Kidney glomerular epithelial cell (primary cell): ENCODE results near the gene CD2.

Experiments
- DNase-seq: peaks from one replicate; lab custom pipeline; 2025; lab: John Stamatoyannopoulos, UW

Gene CD2

GRCh38 chr1:116754198-116754977 is at the start of gene CD2:
CD2 (plus strand) TSS chr1:116754430; CDS start chr1:116754493, 63 bp downstream.
- no peak for DNase-seq

- DNase-seq: no peak
Measured at GRCh38 chr1:116706123-116706522, 48.1 kb upstream of the CD2 start.

- no peak for DNase-seq
Measured at GRCh38 chr1:116706841-116707240, 47.4 kb upstream of the CD2 start.

DNA sequence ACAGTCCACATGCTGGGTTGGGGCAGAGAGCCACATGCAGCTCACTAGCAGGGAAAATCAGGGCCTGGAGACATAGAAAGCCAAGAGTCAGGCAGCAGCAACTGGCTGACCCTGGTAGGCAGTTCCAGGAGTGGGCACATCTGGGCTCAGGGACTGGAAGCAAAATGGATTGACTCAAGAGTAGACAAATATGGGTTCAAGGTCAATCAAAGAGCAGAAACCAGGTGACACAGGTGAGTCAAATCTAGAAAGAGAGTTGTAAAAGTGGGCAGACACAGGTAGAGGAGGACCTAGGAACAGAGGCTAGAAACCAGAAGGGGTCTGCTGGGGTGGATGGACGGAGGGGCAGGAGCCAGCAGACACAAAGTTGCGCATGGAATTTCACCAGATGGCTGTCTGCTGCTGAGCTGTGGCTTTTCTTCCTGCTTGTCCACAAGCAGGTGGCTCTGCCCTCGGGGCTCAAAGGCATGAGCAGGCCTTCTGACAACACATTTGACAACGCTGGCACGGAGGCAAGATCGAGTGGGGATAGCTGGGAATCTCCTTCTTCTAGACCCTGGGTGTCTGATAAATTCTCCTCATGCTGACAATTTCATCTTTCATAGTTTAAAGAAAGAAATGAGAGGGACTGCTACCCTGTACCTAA is 45.9 kb upstream of the CD2 start:
- no peak for DNase-seq

DNA sequence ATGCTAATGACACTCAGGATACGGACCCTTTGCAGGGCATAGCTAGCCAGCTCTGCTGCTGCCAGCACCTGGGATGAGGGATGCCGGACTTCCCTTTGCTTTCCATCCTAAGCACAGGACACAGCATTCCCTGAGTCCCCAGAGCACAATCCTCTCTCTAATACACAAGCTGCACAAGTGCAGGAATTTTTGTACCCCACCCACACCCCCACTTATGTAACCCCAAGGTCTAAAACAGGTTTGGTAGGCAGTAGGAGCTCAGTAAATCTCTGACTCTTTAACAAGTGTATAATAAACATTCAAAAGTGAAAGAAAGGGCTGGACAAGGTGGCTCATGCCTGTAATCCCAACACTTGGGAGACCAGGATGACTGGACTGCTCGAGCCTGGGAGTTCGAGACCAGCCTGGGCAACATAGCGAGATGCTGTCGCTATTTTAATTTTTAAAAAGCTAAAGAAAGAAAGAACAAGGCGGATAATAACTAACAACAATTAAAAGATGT is 44.5 kb upstream of the CD2 start:
- DNase-seq: no peak

- DNase-seq: no peak
Measured at GRCh38 chr1:116710420-116711262, 43.6 kb upstream of the CD2 start.

DNA sequence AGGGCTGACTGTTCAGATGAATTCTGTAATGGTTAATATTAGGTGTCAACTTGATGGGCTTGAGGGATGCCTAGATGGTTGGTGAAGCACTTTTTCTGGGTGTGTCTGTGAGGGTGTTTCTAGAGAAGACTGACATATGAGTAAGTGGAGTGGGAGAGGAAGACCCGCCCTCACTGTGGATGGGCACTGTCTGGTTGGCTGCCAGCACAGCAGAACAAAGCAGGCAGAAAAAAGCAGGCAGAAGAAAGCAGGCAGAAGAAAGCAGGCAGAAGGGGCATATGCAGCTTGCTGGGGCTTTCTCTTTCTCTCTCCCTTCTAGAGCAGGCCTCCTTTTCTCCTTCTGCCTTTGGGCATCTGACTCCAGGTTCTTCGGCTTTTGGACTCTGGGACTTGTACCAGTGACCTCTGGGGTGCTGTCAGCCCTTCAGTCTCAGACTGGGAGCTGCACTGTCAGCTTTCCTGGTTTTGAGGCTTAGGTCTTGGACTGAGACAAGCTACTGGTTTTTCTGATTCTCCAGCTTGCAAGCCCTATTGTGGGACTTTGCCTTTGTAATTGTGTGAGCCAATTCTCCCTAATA is 42.9 kb upstream of the CD2 start:
- peak; percentile 29 for DNase-seq

GRCh38 chr1:116712510-116712909 is 41.7 kb upstream of the CD2 start:
- DNase-seq: no peak

DNA sequence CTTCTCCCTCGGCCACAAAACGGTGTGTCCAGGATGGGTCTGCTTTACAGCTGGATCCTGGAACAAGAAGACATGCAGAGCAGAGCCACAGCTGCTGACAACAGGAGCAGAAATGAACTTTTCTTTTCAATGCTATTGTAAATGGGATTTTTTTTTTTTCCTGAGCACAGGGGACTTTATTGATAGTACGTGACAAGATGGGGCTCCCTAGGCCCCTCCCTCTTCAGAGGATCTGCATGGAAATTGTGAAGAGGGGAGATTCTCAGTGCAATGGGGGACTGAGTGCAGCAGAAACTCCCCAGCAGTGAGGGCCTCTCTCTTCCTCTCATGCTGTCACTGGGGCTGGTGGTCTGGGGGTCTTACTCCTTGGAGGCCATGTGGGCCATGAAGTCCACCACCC is 40.8 kb upstream of the CD2 start:
- DNase-seq: no peak

DNA sequence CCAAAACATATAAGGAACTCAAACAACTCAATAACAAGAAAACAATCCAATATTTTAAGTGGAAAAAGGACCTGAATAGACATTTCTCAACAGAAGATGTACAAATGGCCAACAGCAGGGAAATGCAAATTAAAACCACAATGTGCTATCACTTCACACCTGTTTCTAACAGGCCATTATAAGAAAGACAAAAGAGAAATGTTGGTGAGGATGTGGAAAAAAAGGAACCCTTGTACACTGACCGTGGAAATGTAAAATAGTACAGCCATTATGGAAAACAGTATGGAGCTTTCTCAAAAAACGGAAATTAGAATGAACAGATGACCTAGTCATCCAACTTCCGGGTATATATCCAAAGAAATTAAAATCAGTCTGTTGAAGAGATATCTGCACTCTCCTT is 37.8 kb upstream of the CD2 start:
- DNase-seq: no peak

DNA sequence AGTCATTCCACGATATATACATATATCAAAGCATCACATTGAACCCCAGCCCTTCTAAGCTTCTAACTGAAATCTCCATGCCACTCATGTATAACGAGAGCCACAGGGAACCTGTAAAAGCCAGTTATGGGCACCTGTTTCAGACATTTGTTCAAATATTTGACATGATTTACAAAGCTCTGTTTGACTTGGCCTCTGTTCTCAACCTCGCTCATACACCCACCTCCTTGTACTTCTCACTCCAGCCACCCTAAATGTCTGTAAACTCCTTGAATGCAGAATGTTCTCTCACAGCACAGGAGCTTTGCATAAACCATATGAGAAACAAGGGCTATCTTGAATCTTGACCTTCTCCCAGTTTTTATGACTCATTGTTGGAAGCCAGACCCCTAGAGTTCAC is 36.9 kb upstream of the CD2 start:
- DNase-seq: no peak

DNA sequence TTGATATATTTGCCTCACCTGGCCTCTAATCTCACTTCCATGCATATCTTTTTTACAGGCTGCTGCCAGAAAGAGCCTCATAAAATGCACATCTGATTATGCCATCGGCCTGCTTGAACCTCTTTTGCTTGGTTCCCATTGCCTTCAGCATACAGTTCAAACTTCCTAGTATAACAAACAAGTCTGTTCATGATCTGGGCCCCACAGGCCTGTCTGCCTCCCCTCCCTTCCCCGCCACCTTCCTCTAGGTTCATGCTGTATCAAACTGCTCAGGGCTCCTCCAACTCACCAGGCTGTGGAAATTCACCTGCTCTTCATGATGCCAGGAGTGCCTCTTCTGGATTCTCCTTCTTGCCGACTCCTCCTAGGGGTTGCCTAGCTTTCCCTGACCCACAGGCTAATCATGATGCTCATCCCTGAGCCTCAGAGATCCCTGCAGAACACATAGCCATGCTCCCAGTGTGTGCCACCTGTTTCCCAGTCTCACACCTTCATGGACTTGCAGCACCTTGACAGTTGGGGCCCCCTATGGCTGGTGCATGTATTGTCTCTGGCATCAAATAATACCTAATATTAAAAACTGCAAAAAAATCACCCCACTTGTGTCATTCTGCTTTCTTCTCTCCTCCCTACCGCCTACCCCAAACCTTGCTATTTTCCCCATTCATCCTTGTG is 33.7 kb upstream of the CD2 start:
- no peak for DNase-seq

DNA sequence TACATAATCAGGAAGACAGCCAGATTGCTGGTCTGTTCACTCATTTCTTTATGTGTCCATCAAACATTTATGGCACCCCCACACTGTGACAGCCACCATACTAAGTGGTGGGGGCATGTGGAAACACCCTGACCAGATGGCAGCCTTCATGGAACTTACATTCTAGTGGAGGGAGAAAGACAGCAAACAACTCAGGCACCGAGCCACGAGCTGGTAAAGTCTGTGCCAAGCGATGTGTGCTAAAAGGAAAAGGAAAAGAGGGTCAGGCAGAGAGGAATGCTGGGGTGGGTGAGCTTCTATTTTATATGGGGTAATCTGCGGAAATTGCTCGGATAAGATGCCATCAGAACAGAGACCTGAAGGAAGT is 33.2 kb upstream of the CD2 start:
- DNase-seq: no peak

DNA sequence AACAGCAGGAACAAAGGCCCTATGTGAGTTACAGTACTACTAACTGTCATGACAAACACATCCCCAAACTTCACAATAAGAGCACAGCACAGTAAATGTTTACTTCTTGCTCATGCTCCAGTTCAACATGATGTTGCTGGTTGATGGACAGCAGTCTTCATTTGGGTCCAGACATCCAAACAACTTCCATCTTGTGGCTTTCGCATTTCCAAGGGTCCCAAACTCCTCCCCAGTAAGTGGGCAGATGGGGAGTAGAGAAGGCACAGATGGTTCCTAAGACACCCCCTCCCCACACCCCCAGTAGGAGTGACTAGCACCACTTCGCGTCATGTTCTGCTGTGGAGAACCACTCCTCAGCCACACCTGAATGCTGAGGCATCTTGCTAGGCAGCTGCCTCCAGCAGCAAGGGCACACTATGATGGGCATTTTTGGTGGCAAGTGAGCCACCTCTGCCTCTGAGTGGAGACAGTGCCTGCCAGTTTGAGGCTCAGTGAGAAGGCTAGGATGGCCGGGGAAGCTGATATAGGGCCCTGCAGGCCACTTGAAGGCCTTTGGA is 32.7 kb upstream of the CD2 start:
- no peak for DNase-seq

GRCh38 chr1:116722016-116722838 is 32.0 kb upstream of the CD2 start:
- DNase-seq: no peak

- DNase-seq: peak; percentile 66
Measured at GRCh38 chr1:116724765-116725375, 29.4 kb upstream of the CD2 start.

DNA sequence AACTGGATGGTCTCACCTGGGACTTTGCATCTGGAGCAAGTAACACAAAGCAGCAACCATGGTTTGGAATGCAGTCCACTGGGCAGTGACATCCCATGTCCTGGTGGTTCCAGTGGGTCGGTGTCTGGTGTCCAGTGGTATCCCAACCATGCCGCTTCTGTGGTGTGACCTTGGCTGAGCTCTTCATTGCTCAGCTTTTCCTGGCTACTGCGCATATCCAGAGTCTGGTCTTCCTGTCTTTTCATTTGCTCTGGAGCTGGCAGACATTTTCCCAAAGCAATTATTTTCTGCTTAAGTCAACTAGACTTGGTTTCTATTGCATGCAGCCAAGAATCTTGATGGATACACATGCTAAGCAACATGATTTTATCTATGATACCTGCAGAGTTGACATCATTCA is 28.4 kb upstream of the CD2 start:
- DNase-seq: no peak

GRCh38 chr1:116726872-116727820 is 27.1 kb upstream of the CD2 start:
- DNase-seq: no peak

GRCh38 chr1:116731439-116731838 is 22.8 kb upstream of the CD2 start:
- no peak for DNase-seq
